ENCODE measurements around the gene ANKS3.

DNA sequence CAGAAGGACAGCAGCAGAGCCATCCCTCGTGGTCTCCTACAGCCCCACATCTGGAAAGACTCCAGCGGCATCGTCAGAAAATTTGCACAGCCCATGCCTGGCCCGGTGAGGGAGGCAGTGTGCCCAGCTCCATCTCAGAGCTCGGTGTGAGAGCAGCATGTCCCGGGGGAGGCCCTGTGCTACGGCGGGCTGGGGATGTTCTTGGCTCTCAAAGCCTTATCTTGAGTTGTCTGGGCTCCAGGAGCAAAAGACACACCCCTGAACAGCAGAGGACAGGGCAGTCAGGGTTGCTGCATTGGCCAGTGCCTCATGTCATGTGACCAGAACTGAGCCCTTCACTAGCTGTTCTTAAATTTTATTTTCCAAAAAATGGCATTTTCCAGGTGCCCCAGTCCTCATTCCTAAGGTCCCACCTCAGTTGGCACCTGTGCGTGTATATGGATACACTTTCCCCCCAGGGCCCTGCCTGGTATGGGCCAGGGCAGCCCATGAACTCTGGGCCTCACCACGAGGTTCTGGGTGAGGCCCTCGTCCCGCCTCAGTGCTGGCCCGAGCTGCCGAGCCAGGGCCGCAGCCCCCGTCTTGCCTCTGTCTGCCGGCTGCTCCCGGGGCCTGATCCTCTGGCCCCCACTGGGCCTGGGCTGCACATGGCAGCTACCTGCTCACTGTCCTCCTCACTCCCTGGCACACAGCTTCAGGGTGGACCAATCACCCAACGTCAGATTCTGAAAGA is 37.7 kb downstream of the ANKS3 start:
- TF ChIP-seq, protein P1, sequence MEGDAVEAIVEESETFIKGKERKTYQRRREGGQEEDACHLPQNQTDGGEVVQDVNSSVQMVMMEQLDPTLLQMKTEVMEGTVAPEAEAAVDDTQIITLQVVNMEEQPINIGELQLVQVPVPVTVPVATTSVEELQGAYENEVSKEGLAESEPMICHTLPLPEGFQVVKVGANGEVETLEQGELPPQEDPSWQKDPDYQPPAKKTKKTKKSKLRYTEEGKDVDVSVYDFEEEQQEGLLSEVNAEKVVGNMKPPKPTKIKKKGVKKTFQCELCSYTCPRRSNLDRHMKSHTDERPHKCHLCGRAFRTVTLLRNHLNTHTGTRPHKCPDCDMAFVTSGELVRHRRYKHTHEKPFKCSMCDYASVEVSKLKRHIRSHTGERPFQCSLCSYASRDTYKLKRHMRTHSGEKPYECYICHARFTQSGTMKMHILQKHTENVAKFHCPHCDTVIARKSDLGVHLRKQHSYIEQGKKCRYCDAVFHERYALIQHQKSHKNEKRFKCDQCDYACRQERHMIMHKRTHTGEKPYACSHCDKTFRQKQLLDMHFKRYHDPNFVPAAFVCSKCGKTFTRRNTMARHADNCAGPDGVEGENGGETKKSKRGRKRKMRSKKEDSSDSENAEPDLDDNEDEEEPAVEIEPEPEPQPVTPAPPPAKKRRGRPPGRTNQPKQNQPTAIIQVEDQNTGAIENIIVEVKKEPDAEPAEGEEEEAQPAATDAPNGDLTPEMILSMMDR (conservative IDR thresholded peaks at IDR 0.05) = no peak
- no peak for TF ChIP-seq ZFX (IDR thresholded peaks at IDR 0.05)

All from C4-2B (cell line).